Measurements from ENCODE around the gene RSPH9. TPM values are rescaled to one million over a fixed set of nuclear protein-coding genes. Genes with fewer than 3 reads are reported as not detected.

The RSPH9 gene
- total and polyA plus RNA-seq, 4 donors, result under 0.01 to 0.19 (median 0.12) TPM

GRCh38 chr6:43604174-43604573 is 40.7 kb upstream of the RSPH9 start (continued):
- TF ChIP-seq REST (IDR thresholded peaks at IDR 0.05) (no peak), ZBTB33 (IDR thresholded peaks at IDR 0.05) (no peak)

DNA sequence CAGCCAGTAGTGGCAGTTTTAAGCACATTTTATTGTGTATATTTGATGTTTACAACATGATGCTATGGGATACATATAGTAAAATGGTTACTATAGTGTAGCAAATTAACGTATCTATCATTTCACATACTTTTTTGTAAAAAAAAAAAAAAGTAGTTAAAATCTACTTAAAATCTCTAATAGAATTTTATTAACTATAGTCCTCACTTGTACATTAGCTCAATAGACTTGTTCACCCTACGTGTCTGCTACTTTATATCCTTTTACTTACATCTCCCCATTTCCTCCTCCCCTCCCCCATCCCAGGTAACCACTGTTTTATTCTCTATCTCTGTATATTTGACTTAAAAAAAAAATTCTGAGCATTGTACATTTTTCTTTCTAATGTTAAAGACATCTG is 38.8 kb upstream of the RSPH9 start:
- H3K27ac ChIP-seq (ENCODE audit: low read depth in 1 of 2, low read length in 2 of 2), result no peak overlapping the region
- no peak overlapping the region for H3K9ac ChIP-seq (ENCODE audit: low read depth in 1 of 2, low read length in 2 of 2)
- DNase-seq (ENCODE audit: low spot score), result no peak
- peaks cover 7 to 20% (median 18%) of the 10 kb centered on the region in 4 donors for H3K36me3 ChIP-seq (ENCODE audit: control insufficient read depth in 4 of 4, insufficient read depth in 3 of 4, low read depth in 1 of 4, low read length in 3 of 4)
- H3K4me3 ChIP-seq (ENCODE audit: low read depth in 1 of 3, low read length in 3 of 3), result no peak overlapping the region
- WGBS, result 94% methylated on average over 2 of the region's 2 CpGs
- no peaks in the 10 kb centered on the region for H3K27me3 ChIP-seq (ENCODE audit: control insufficient read depth in 4 of 4, insufficient read depth in 4 of 4, low read length in 3 of 4)
- no peaks in the 10 kb centered on the region for H3K9me3 ChIP-seq (ENCODE audit: control insufficient read depth in 4 of 4, low read length in 3 of 4)
- H3K4me1 ChIP-seq (ENCODE audit: control insufficient read depth in 4 of 4, insufficient read depth in 4 of 4, low read length in 3 of 4), result no peaks in the 10 kb centered on the region
- TF ChIP-seq CTCF (IDR thresholded peaks at IDR 0.05; ENCODE audit: low read depth, low read length, missing input control), result no peak
- no peak for TF ChIP-seq HNF4G (IDR thresholded peaks at IDR 0.05)

DNA sequence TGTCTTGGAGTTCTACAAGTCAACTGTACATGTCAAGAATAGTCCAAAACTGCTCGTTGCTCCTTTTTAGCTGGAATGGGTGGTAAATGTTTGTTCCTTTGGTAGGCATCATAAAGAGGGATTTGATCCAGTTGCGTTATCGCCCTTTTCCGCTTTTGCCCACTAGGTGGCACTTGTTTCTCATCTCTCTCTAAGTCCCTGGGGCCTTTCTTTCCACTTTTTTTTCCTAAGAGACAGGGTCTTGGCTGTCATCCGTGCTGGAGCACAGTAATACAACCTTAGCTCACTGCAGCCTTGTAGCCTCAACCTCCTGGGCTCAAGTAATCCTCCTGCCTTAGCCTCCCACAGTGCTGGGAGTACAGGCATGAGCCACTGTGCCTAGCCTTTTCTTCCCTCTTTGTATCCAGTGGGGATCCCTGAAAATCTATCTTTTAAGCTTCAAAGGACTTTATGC is 36.5 kb upstream of the RSPH9 start:
- no peak overlapping the region for H3K27ac ChIP-seq (ENCODE audit: low read depth in 1 of 2, low read length in 2 of 2)
- no peaks in the 10 kb centered on the region for H3K9me3 ChIP-seq (ENCODE audit: control insufficient read depth in 4 of 4, low read length in 3 of 4)
- no peaks in the 10 kb centered on the region for H3K4me1 ChIP-seq (ENCODE audit: control insufficient read depth in 4 of 4, insufficient read depth in 4 of 4, low read length in 3 of 4)
- H3K36me3 ChIP-seq (ENCODE audit: control insufficient read depth in 4 of 4, insufficient read depth in 3 of 4, low read depth in 1 of 4, low read length in 3 of 4), result peaks cover 4 to 16% (median 13%) of the 10 kb centered on the region in 4 donors
- H3K9ac ChIP-seq (ENCODE audit: low read depth in 1 of 2, low read length in 2 of 2), result no peak overlapping the region
- no peaks in the 10 kb centered on the region for H3K27me3 ChIP-seq (ENCODE audit: control insufficient read depth in 4 of 4, insufficient read depth in 4 of 4, low read length in 3 of 4)
- peak; percentile 75 for DNase-seq (ENCODE audit: low spot score)
- no peak overlapping the region for H3K4me3 ChIP-seq (ENCODE audit: low read depth in 1 of 3, low read length in 3 of 3)
- peak; percentile 71 to 83 for TF ChIP-seq RAD21 (IDR thresholded peaks at IDR 0.05)
- no peak for TF ChIP-seq TAF1 (conservative IDR thresholded peaks at IDR 0.05)
- no peak for TF ChIP-seq HNF4A (conservative IDR thresholded peaks at IDR 0.05)
- TF ChIP-seq FOXA1 (IDR thresholded peaks at IDR 0.05), result no peak
- no peak for TF ChIP-seq REST (IDR thresholded peaks at IDR 0.05)
- TF ChIP-seq CTCF (IDR thresholded peaks at IDR 0.05; ENCODE audit: low read depth, low read length, missing input control), result peak; percentile 76
- no peak for TF ChIP-seq FOXA2 (IDR thresholded peaks at IDR 0.05)
- WGBS, result 9% methylated on average over 5 of the region's 5 CpGs

Data from liver (tissue), 9 donors.